ENCODE results near the gene TNFAIP8L2. TPM values are rescaled to one million over a fixed set of nuclear protein-coding genes. Genes with fewer than 3 reads are reported as not detected.
A peak's percentile ranks its signal among the peaks of the same experiment; 100 is the strongest.

TNFAIP8L2 gene
- polyA plus RNA-seq, 3 donors: 1.2 to 2.1 (median 1.3) TPM

DNA sequence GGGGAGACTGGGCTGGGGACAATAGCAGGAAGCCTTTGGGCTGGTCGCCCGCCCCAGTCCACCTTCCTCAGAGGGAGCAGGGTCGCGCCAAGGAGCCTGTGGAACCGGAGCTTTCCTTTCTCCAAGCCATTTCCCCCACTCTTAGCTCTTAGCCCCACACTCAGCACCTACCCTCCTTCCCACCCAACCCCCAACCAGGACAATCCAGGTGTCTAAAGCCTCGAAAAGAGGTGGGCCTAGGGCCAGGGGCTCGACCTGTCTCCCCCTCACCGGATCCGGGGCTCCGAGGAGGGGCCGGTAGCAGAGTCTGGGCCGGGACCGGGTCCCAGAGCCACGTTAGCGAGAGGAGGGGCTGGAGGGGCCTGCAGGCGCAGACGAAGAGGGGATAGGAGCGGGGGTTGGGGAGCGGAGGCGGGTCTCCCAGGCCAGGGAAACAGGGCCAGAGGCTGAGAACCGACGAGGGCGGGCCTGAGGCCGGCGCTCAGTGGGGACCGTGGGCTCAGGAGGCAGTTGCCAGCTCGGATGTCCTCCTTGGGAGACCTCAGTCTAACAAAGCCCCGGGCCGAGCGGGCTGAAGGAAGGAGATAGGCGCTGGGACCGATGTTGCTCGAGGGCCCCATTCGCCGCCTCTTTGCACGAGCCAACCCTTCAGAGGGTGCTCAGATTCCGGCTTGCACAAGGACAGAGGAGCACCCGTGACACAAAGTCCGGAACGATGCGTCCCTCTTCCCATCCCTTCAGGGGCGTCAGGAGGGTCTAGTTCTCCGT lies 11.0 kb upstream of the TNFAIP8L2 start:
- no peak for DNase-seq

DNA sequence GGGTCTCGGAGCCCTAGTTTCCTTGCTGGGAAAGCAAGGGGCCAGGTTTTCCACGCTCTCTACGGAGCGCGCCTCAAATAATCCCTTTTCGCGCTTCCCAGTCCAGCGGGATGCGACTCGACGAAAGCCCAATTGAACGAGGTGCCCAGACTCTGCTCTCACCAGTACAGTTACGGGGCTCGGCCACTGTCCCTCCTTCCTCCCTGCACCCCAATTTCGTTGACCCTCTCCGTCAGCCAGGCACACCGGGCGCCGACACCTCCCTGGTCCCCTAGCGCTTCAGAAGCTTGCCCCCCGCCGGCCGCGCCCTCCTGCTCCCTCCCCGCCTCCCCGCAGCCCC lies 10.4 kb upstream of the TNFAIP8L2 start:
- DNase-seq: no peak

DNA sequence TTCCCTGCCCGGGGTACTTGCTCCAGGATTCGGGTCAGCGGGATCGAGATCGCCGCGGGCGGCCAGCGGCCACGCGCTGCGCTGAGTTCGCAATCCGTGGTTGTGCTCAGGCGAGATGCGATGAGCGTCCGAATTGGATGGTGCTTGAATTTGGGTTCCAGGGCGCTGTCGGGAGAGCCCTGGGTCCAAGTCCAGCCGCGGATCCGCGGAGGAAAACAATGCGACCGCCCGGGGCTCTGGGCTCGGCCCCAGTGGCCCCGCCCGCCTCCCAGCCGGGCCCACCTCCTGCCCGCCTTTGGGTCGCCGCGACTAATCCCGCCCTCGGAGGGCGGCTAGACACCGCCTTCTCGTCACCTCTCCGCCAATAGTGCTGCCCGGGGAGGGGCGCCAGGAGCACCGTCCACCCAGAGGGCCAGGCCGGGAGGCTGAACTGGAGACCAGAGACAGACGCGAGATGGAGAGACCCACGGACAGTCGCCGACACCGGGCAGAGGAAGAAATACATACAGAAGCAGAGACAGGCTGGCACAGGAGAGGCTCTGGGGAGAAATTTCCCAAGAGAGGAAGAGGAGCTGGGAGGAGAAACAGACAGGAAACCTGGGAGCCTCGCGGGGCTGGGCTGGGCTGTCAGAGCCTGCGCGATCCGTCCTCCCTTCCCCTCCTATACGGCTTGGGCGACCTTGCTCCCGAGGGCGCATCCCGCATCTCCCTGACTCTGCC lies 9.9 kb upstream of the TNFAIP8L2 start, which contains the start of gene SEMA6C:
Gene SEMA6C (minus strand): TSS at position 220 of the 720 bp plus-strand sequence. CDS start 4,010 bp downstream, outside the sequence.
- peak; percentile 94 for DNase-seq

DNA sequence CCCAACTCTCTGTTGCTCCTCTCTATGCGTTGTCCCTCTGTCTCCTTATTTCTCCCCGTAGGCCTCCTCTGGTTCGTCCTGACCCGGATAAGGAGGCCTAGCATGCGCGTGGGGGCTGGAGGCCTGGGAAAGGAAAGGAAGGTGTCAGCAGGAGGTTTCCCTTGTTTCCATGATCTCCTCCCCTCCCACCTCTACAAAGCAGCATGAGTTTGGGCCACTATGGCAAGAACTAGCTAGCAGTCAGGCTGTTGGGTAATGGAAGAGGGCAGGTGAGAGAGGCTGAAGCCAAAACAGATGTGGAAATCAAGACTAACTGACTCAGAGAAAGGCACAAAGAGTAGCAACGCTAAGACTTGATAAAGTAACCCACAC lies 9.3 kb upstream of the TNFAIP8L2 start:
- DNase-seq: no peak

DNA sequence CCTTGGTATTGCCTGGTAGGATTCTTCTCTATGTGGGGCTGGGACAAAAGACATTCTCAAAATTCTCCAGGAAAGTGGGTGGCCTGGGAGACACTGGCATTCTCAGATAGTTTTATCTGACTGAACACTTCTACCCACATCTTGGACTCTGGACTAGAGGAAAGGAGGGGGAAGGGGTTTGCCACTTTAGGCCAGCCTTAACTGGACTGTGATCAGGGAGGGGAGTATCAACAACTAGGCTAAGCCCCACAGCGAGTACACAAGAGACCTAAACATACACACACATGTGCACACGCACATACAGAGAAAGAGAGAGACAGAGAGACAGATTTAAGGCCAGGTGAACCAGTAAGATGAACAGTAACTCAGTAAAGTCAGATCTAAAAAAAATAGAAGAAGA lies 8.8 kb upstream of the TNFAIP8L2 start:
- DNase-seq: no peak

DNA sequence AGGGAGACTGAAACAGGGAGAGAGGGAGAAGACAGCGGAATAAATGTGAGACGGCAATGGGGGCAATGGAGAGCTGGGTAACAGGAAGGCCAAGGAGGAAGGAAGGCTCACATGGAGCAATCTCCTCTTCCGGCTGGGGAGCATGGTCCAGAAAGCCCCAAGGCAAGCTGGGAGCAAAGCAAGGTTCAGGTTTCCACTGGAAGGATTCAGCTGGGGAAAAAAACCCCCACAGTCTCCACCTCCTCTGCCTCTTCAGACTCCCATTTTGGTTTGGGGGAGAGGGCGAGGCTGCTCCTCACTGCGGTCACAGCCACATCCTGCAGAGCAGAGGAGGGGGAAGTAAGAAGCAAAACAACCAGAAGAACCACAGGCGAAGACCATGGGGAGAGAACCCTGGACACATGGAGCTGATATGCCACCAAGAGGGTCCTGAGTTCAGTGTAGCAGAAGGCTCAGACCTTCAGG lies 650 bp downstream of the TNFAIP8L2 start:
- DNase-seq: no peak

DNA sequence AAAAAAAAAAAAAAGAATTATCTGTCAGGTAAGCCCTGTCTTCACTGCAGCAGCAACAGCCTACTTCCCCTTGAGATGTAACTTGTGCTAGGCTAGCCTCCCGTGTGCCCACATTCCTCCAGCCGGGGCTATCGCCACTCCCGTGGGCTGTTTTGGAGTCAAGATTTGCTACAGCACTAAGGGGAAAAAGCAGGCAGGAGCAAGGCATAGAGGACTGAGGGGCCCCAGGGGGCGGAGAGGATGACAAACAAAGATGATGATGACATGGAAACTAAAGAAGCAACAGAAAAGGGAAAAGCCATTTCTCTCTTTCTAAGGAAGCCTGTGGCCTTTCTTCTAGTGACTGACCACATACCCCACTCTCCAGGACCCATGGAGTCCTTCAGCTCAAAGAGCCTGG lies 1.9 kb downstream of the TNFAIP8L2 start:
- DNase-seq: no peak

DNA sequence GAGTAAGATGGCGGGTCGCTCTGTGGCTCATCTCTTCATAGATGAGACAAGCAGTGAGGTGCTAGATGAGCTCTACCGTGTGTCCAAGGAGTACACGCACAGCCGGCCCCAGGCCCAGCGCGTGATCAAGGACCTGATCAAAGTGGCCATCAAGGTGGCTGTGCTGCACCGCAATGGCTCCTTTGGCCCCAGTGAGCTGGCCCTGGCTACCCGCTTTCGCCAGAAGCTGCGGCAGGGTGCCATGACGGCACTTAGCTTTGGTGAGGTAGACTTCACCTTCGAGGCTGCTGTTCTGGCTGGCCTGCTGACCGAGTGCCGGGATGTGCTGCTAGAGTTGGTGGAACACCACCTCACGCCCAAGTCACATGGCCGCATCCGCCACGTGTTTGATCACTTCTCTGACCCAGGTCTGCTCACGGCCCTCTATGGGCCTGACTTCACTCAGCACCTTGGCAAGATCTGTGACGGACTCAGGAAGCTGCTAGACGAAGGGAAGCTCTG lies 2.4 kb downstream of the TNFAIP8L2 start:
- DNase-seq: no peak

DNA sequence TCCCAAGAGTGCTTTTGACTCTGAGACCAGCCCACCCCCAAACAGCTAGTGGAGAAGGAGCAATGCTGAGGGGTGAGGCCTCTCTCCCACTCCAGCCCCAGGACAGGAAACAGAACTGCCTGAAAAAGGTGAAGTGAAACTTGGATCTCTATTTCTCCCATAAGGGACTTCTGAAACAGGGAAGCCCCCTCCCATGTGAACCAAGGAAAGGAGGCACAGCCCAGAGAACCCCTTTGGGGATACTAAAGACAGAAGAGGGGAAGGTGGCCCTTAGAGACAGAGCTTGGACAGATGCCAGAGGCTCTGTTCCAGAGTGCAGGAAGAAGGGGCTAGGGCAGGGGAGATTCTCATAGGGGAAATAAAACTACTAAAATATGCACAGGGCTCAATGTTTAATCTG lies 2.9 kb downstream of the TNFAIP8L2 start:
- DNase-seq: no peak

DNA sequence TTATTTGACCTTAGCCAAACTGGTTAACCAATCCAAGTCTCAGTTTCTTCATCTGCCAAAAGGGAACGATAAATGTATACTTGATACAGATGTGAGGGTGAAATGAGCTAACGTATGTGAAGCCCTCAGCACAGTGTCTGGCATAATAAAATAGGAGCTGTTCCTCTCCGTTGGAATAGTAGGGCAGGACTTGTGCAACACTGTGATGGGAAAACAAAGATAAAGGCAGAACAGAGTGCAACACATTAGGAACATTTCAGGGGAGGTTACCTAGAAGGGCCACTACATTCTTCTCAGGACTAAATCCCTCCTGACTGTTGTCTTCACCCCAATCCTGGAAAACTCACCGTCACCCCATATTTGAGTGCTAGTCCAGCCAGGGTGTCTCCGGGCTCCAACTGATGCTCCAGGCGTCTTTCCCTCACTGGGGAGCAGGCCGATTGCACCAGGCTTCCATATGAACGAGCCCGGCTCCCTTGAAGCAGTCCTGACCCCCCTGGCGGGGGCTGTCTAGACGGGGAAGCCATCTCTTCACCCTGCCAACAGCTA lies 8.4 kb downstream of the TNFAIP8L2 start:
- DNase-seq: no peak

DNA sequence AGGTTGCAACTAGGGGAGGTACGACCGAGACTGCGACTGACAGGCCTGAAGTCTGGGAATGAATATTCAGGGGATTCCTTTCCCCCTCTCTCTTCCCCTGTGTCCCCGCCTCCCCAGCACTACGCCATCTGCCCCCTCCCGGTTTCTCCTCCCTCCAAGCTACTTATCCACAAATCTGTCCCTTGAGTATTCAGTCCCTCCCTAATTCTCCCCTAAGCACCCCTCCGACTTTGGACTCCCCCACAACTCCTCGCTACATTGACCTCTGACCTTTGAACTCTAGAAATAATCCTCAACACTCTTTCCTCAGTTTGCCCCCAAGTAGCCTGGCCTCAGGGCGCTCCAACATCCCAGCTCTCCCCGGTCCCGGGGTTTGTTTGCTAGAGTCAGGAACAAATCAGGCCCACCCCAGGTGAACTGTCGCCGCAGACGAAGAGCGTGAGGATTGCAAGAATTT lies 8.9 kb downstream of the TNFAIP8L2 start:
- DNase-seq: peak; percentile 63

DNA sequence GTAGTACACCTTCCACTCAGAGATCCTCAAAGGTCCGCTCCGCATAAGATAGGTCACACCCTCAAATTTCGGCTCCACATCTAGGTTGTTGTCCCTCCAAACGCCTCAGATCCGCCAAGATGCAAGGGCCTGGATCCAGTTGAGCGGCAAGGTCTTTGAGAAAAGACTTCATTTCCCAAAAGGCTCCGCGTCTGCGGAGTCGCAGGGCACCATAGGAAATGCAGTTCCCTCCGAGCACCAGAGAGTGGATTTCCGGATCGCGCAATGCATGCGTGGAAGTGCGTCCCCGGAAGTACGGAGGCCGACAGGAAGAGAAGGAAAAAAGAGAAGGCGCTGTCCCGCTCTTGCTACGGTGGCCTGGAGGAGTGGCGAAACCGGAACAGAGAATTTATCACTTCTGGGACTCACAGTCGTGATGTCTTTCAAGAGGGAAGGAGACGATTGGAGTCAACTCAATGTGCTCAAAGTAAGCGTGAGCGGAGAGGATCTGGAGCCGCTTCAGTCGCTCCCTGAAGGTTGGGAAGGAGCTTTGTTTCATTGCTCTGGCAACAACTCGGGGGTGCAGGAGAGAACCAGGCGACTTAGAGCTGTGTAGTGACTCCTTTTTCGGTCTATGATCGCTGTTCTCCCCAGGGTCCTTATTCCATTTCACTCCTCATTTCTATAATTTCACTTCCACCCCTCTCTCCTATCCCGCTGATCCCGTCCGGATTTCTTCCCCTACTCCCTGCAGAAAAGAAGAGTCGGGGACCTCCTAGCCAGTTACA lies 9.5 kb downstream of the TNFAIP8L2 start, which contains the start of the genes LYSMD1 and SCNM1:
Gene LYSMD1 (minus strand): TSS at position 165 of the 767 bp plus-strand sequence. CDS start 644 bp downstream, outside the sequence.
Gene SCNM1 (plus strand): TSS at position 407 of the 767 bp plus-strand sequence. CDS start 9 bp downstream, at position 416.
- DNase-seq: peak; percentile 99

DNA sequence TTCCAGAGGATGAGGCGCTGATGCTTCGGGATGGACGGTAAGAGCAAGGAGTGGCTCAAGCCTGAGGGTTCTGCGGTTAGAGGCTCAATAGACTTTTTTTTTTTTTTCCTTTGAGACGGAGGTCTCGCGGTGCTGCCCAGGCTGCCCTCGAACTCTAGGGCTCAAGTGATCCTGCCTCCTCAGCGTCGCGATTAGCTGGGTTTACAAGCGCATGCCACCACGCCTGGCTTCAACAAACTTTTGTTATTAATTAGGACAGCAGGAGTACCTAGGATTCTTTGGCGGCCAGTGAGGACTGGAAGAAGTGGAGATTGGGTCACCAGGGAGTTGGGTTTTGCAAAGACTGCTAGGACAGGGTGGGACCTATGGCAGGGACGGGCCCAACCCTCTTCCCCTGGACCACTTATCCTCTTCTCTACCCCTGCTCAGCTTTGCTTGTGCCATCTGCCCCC lies 10.1 kb downstream of the TNFAIP8L2 start:
- DNase-seq: no peak

DNA sequence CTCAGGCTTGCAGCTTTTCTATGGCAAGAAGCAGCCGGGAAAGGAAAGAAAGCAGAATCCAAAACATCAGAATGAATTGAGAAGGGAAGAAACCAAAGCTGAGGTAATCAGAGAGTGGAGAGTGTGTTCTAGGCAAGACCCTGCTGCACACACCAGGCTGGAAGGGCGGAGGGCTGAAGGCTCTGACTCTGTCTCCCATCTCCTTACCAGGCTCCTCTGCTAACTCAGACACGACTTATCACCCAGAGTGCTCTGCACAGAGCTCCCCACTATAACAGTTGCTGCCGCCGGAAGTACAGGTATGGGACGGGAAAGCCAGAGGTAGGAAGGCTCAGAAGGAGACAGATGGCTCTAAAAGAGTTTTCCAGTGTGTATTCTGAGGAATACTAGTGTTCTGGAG lies 10.7 kb downstream of the TNFAIP8L2 start:
- DNase-seq: no peak

DNA sequence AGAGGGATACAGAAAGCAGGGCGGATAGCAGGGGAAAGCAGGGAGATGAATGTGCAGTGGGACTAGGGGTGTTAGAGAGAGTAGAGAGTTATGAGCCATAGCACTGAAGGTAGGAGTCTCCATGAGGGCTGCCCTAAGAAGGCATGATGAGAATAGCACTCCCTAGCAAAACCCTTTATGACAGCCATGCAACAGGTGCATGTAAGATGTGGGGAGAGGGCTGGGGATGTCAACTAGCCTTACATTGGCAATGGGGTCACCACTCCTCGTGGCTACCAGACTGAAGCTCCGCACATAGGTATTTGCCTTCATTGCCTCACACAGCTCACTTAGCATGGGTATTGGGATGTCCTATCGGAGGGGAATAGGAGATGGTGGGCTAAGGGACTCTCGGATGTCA lies 14.7 kb downstream of the TNFAIP8L2 start:
- no peak for DNase-seq

DNA sequence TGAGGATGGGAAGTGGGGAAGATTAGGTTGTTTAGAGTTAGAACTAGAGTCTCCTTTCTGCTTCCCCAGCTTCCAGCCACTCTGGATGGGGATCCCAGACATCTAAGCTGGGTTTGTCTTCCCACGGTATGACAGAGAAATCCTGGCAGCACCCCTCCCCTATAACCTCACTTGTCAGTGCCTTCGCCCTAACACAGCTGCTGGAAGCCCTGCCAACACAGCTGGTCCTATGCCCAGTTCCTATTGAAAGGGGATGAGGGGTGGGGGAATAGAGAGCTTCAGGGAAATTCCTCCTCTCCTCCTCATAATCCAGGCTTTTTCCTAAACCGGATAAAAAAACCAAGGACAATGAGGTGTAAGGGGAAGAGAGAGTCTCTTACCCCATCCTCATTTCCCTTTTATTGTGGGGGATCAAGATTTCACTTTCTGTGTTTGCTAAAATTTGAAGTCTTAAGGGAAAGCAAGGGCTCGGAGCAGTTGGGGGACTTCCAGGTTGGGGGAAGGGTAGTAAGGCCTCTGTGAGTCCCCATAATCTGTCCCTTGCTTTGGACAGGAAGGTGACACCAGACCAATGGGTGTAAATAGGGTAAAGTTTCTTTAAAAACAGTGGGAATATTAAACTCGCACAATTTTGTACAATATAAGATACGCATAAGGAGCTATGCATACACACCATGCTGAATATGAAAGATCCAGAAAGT lies 18.7 kb downstream of the TNFAIP8L2 start:
- DNase-seq: no peak

DNA sequence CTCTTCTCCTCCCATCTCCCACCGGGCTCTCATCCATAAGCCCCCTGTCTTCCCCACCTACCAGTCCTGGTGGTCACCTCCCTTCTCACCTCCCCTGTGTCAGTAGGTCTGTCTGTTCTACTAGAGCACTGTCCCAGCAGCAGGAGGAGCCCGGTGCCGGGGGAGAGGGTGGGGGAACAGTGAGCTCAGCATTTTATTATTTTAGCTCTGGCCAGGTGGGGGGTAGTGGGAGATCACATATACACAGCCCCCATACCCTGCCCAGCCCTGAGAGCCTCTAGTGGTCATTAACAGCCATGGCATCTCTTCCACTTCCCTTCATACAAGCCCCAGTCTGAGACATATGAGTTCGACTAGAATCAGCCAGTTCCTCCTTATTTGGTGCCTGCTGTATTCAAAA lies 19.4 kb downstream of the TNFAIP8L2 start, which contains the start of gene TMOD4:
Gene TMOD4 (minus strand): TSS at position 119 of the 400 bp plus-strand sequence. CDS start 1,106 bp downstream, outside the sequence.
- no peak for DNase-seq

DNA sequence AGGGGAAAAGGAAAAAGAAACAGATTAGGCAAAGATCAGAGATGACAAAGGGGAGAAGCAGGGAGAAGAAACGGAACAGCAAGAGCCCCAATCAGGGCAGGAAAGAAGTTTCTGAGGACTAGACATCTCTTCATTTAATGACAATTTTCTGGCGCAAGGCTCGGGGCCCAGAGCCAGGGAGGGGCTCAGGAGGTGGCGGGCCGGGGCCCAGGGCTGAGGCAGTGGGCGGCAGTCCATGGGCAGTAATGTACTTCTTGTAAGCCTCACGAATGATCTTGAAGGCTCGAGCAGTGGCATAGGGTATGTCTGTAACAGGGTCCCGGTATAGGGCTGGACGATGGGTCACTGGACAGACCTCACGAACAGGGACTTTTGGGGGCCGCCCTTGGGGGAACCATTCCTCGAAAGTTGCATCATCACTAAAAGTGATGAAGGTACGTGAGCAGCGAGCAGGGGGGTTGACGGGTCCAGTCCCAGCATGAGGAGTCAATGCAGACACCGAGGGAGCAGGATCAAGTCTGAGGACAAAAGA lies 20.1 kb downstream of the TNFAIP8L2 start:
- no peak for DNase-seq

DNA sequence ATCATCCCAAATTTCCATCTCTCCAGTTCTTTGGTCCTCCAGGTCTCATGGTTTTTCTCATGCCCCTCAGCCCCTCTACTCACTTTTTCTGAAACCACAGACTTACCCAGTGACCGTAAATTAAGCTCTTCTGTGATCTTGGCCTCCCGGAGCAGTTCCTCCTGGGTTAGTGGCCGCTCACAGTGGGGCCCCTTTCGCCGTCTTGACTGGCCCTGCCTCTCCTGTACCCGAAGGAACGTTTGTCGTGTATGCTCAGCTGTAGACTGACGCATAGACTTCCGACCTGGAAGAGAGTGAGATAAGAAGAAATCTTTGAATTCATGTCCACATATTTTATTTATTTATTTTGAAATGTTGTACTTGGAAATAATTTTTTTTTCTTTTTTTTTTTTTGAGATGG lies 27.8 kb downstream of the TNFAIP8L2 start:
- DNase-seq: no peak

DNA sequence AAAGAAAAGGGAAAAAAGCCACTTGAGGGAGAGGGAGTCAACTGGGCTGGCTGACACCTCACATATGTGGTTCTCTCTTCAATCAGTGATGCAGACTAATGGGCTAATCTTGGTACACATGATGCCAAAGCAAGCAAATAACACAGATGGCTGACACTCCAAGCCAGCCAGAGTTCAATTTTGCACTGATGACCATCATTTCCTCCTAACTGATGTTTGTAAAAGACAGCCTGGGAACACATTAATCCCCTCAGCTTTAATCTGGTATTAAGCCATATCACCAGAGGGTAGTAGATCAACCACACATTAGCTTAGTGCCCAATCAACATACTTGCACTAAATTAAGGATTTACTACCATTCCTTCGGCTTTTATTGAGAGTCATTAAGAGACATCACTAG lies 30.8 kb downstream of the TNFAIP8L2 start:
- DNase-seq: no peak

All from renal pelvis (tissue), 4 donors.